ENCODE data around the gene PPM1G. TPM values are rescaled to one million over a fixed set of nuclear protein-coding genes. Genes with fewer than 3 reads are reported as not detected.

The PPM1G gene
- total RNA-seq, 1 experiment from 2014 or later: 147 TPM

DNA sequence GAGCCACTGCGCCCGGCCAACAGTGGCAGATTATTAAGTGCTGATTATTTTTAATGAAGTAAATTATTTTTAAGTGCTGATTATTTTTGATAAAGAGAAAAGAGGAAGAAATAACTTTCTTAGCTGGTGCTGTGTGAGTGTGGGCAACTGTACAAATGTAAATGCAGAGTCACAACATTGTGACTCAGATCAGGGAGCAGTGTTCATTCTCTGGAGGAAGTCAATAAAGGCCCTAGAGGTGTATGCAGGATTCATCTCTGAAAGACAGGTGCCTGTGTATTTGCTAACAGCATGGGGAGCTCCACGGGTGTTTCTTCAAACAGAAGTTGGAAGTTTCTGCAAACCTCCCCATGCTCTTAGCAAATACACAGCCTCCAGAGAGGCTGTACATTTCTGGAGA, 39.0 kb upstream of the PPM1G start:
- peaks cover 5% of the 10 kb centered on the region for H3K36me3 ChIP-seq (ENCODE audit: insufficient read depth, low read length, poor library complexity, severe bottlenecking)
- no peak for TF ChIP-seq EZH2 (IDR thresholded peaks at IDR 0.05; ENCODE audit: borderline replicate concordance, low read depth, low read length, poor library complexity, severe bottlenecking)
- TF ChIP-seq, protein P1, sequence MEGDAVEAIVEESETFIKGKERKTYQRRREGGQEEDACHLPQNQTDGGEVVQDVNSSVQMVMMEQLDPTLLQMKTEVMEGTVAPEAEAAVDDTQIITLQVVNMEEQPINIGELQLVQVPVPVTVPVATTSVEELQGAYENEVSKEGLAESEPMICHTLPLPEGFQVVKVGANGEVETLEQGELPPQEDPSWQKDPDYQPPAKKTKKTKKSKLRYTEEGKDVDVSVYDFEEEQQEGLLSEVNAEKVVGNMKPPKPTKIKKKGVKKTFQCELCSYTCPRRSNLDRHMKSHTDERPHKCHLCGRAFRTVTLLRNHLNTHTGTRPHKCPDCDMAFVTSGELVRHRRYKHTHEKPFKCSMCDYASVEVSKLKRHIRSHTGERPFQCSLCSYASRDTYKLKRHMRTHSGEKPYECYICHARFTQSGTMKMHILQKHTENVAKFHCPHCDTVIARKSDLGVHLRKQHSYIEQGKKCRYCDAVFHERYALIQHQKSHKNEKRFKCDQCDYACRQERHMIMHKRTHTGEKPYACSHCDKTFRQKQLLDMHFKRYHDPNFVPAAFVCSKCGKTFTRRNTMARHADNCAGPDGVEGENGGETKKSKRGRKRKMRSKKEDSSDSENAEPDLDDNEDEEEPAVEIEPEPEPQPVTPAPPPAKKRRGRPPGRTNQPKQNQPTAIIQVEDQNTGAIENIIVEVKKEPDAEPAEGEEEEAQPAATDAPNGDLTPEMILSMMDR (conservative IDR thresholded peaks at IDR 0.05; ENCODE audit: low read depth, low read length): no peak
- ChIA-PET POLR2A (ENCODE audit: low non-redundant PET) (no interaction called here), CTCF (no interaction called here)
- DNase-seq (ENCODE audit: low spot score): no peak
- H3K4me1 ChIP-seq (ENCODE audit: insufficient read depth, low read length, poor library complexity, severe bottlenecking): no peaks in the 10 kb centered on the region
- no TSS peak for BruUV-seq (replicated peaks)
- no peaks in the 10 kb centered on the region for H3K27me3 ChIP-seq (replicated peaks; ENCODE audit: insufficient read depth, low read depth, low read length, poor library complexity)
- H3K4me3 ChIP-seq (ENCODE audit: low read depth, low read length, poor library complexity, severe bottlenecking): no peak overlapping the region
- intact Hi-C loops (cut with micrococcal nuclease; ENCODE audit: unreplicated experiment): no loop called here
- no peak overlapping the region for H3K27ac ChIP-seq (ENCODE audit: low read depth, low read length, poor library complexity, severe bottlenecking)
- no peaks in the 10 kb centered on the region for H3K9me3 ChIP-seq (ENCODE audit: low read depth, low read length, poor library complexity, severe bottlenecking)

DNA sequence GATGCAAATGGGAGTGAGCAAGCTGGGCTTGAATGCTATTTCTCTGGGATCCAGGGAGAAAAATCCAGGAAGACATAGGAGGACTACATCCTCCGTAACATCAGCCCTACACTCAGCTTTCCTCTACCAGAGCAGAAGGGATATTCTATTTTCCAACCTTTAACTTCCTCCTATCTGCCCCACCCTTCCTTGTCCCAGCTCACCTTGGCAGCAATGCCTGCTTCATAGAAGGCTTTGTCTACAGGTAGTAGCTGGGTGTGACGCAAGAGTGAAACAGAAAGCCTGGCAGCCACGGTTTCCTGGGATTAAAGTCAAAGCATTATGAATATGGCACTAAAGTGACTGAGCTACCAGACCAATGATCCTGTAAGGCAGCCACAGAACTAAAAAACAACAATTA, 36.7 kb upstream of the PPM1G start:
- intact Hi-C loops (cut with micrococcal nuclease; ENCODE audit: unreplicated experiment): no loop called here

DNA sequence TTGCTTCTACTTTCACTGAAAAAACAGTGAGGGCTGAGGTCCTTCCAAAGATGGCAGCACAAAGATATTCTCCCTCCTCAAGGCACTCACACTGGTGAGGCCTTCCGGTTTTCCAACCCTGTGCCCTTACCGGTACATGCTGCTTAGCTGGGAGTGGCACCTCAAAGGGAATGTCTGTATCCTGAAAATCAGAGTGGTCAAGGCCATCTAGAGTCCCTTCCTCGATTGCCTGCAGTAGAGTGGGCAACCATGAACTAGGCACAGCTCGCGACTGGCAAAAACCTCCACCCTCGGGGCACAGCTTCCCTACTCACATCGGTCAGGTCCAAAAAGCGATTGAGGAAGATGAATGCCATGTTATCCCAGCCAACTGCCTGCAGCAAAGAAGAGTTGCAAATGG, 36.2 kb upstream of the PPM1G start:
- no peak for TF ChIP-seq EZH2 (IDR thresholded peaks at IDR 0.05; ENCODE audit: borderline replicate concordance, low read depth, low read length, poor library complexity, severe bottlenecking)
- TF ChIP-seq, protein P1 (conservative IDR thresholded peaks at IDR 0.05; ENCODE audit: low read depth, low read length): no peak
- Histone ChIP-seq H3K36me3 (ENCODE audit: insufficient read depth, low read length, poor library complexity, severe bottlenecking) (peaks cover 20% of the 10 kb centered on the region), H3K27ac (ENCODE audit: low read depth, low read length, poor library complexity, severe bottlenecking) (no peak overlapping the region), H3K27me3 (replicated peaks; ENCODE audit: insufficient read depth, low read depth, low read length, poor library complexity) (no peaks in the 10 kb centered on the region), H3K4me1 (ENCODE audit: insufficient read depth, low read length, poor library complexity, severe bottlenecking) (no peaks in the 10 kb centered on the region), H3K9me3 (ENCODE audit: low read depth, low read length, poor library complexity, severe bottlenecking) (no peaks in the 10 kb centered on the region), H3K4me3 (ENCODE audit: low read depth, low read length, poor library complexity, severe bottlenecking) (no peak overlapping the region)
- no peak for DNase-seq (ENCODE audit: low spot score)
- intact Hi-C loops (cut with micrococcal nuclease; ENCODE audit: unreplicated experiment): no loop called here
- ChIA-PET CTCF (interaction anchor here (0.6 kb wide), 1 partner anchor 176 kb away, joined by 4 read pairs; no protein-coding TSS in a partner anchor), POLR2A (ENCODE audit: low non-redundant PET) (no interaction called here)
- BruUV-seq (replicated peaks): no TSS peak

More for the DNA sequence above, 36.7 kb upstream of the PPM1G start:
- BruUV-seq (replicated peaks): no TSS peak
- Histone ChIP-seq H3K4me3 (ENCODE audit: low read depth, low read length, poor library complexity, severe bottlenecking) (no peak overlapping the region), H3K4me1 (ENCODE audit: insufficient read depth, low read length, poor library complexity, severe bottlenecking) (no peaks in the 10 kb centered on the region), H3K36me3 (ENCODE audit: insufficient read depth, low read length, poor library complexity, severe bottlenecking) (peaks cover 15% of the 10 kb centered on the region), H3K27me3 (replicated peaks; ENCODE audit: insufficient read depth, low read depth, low read length, poor library complexity) (no peaks in the 10 kb centered on the region), H3K9me3 (ENCODE audit: low read depth, low read length, poor library complexity, severe bottlenecking) (no peaks in the 10 kb centered on the region), H3K27ac (ENCODE audit: low read depth, low read length, poor library complexity, severe bottlenecking) (no peak overlapping the region)
- ChIA-PET POLR2A (ENCODE audit: low non-redundant PET) (no interaction called here), CTCF (interaction anchor here (0.6 kb wide), 1 partner anchor 175 kb away, joined by 4 read pairs; no protein-coding TSS in a partner anchor)
- no peak for DNase-seq (ENCODE audit: low spot score)
- TF ChIP-seq, protein P1 (conservative IDR thresholded peaks at IDR 0.05; ENCODE audit: low read depth, low read length): no peak
- TF ChIP-seq EZH2 (IDR thresholded peaks at IDR 0.05; ENCODE audit: borderline replicate concordance, low read depth, low read length, poor library complexity, severe bottlenecking): no peak

Measured in A673 (cell line).